Nephron progenitor cell (in vitro differentiated cells): Measurements from ENCODE around the gene ERC1.

Experiments used
- DNase-seq: peaks from one replicate; pipeline ENCODE4 v3.0.0; 2021
- H3K27ac Mint-ChIP-seq: 2 replicates; pipeline ENCODE4 v1.8.0; 2021; ENCODE audit warnings: mild to moderate bottlenecking, moderate library complexity, mixed read lengths
- H3K27me3 Mint-ChIP-seq: 2 replicates; pipeline ENCODE4 v1.8.0; 2021; ENCODE audit warnings: mild to moderate bottlenecking, low read depth, mixed read lengths; ENCODE audit not compliant: poor library complexity
- H3K36me3 Mint-ChIP-seq: 2 replicates; pipeline ENCODE4 v1.8.0; 2021; ENCODE audit warnings: low read depth, mixed read lengths
- H3K4me1 Mint-ChIP-seq: 2 replicates; pipeline ENCODE4 v1.8.0; 2021; ENCODE audit warnings: mixed read lengths
- H3K4me3 Mint-ChIP-seq: 2 replicates; pipeline ENCODE4 v1.8.0; 2021; ENCODE audit warnings: mild to moderate bottlenecking, moderate library complexity, mixed read lengths
- H3K9me3 Mint-ChIP-seq: 2 replicates; pipeline ENCODE4 v1.8.0; 2021; ENCODE audit warnings: mild to moderate bottlenecking, moderate library complexity, mixed read lengths
- TF ChIP-seq, protein P1 (sequence below): fragments of 200-600 bp; sonication (generic); IDR thresholded peaks from 2 replicates; pipeline ENCODE4 v1.5.0; 2021; ENCODE audit warnings: antibody characterized with exemption

Gene ERC1

DNA sequence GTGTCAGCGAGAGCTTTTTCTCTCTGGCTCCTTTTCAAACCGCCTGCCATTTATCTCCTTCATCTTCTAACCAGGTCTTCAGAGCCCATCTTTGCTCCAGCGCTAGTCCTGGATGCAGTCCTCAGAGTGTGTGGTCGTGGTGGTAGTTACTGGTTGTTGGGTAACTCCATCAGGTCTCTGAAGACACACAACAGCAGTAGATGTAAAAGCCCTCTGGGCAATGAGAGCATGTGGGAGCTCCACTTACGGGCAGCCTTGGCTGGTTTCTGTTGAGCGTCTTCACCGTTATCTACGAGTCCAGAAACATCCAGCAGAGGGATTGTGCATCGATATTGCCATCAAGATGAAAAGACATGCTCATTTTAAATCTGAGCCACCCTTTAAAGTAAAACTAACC, 542.2 kb downstream of the ERC1 start:
- H3K36me3 Mint-ChIP-seq = peaks cover 20% of the 10 kb centered on the region
- H3K9me3 Mint-ChIP-seq = no peaks in the 10 kb centered on the region
- TF ChIP-seq, protein P1, sequence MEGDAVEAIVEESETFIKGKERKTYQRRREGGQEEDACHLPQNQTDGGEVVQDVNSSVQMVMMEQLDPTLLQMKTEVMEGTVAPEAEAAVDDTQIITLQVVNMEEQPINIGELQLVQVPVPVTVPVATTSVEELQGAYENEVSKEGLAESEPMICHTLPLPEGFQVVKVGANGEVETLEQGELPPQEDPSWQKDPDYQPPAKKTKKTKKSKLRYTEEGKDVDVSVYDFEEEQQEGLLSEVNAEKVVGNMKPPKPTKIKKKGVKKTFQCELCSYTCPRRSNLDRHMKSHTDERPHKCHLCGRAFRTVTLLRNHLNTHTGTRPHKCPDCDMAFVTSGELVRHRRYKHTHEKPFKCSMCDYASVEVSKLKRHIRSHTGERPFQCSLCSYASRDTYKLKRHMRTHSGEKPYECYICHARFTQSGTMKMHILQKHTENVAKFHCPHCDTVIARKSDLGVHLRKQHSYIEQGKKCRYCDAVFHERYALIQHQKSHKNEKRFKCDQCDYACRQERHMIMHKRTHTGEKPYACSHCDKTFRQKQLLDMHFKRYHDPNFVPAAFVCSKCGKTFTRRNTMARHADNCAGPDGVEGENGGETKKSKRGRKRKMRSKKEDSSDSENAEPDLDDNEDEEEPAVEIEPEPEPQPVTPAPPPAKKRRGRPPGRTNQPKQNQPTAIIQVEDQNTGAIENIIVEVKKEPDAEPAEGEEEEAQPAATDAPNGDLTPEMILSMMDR = no peak
- DNase-seq = no peak
- H3K27ac Mint-ChIP-seq = no peak overlapping the region
- peak overlapping the region; percentile 70 for H3K4me3 Mint-ChIP-seq
- peaks cover 67% of the 10 kb centered on the region for H3K27me3 Mint-ChIP-seq
- peaks cover 53% of the 10 kb centered on the region for H3K4me1 Mint-ChIP-seq

DNA sequence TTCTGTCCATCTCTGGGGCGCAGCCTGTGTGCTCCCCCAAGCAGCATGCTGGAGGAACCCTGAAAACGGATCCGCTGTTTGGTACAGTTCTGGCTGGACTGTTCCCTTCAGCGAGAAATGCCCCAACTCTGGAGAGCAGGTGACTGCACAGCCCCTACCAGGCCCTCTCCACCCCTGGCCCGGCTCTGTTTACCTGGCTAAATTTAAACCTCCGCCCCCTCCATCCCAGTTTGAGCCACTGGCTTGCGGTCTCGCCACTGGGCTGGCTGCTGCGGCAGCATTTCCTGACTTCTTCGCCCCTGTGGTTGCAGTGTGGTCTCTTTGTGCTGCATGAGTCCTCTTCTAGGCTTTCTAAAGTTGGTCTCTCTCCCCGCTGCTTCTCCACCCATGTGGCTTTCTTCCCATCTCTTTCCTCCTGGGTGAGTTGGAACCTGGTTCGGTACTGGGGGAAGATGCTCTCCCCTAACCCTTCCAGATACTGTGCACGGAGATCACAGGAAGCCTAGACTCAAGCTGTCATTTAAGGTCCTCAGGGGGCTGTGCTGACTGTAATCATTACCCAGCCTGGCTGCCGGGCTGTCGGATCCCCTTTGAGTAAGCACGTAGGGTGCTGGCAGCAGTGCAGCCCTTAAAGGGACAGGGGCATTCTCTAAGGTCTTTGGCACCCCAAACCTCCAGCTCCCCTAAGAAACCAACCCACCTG, 542.7 kb downstream of the ERC1 start:
- peaks cover 54% of the 10 kb centered on the region for H3K4me1 Mint-ChIP-seq
- H3K36me3 Mint-ChIP-seq = peaks cover 20% of the 10 kb centered on the region
- DNase-seq = no peak
- no peak overlapping the region for H3K27ac Mint-ChIP-seq
- TF ChIP-seq, protein P1 = no peak
- no peaks in the 10 kb centered on the region for H3K9me3 Mint-ChIP-seq
- H3K27me3 Mint-ChIP-seq = peaks cover 67% of the 10 kb centered on the region
- H3K4me3 Mint-ChIP-seq = peak overlapping the region; percentile 70

DNA sequence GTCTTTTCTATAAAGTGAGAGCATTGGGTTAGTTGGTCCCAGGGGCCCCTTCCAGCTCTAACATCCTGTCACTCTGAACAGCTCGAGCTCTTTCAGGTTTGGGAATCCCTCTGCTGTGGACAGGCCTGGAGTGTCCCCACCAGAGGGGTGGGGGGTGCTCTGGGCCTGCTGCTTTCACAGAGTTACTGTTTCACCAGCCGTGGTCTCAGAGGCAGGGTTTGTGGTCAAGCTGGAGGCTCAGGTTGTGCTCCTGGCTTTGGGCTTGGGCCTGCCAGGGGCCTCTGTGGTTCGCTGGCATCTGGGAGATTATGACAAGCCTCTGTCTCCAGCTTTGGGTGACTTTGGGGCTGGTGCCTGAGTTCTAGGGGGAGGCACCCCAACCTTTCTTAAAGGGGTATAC, 543.7 kb downstream of the ERC1 start:
- TF ChIP-seq, protein P1 = no peak
- no peak overlapping the region for H3K27ac Mint-ChIP-seq
- peaks cover 55% of the 10 kb centered on the region for H3K4me1 Mint-ChIP-seq
- H3K9me3 Mint-ChIP-seq = no peaks in the 10 kb centered on the region
- DNase-seq = no peak
- peaks cover 20% of the 10 kb centered on the region for H3K36me3 Mint-ChIP-seq
- H3K27me3 Mint-ChIP-seq = peaks cover 64% of the 10 kb centered on the region
- no peak overlapping the region for H3K4me3 Mint-ChIP-seq

DNA sequence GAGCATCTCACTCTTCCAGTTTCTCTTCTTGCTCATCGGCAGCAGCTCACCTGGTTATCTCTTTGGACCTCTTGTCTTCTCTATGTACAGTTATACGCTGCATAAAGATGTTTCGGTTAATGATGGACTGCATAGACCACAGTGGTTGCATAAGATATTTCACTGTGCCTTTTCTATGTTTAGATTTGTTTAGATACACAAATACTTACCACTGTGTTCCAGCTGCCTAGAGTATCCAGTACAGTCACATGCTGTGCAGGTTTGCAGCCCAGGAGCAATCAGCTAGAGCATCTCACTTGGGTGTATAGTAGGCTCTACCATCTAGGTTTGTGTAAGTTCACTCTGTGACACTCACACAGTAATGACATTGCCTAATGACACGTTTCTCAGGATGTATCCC, 545.8 kb downstream of the ERC1 start:
- DNase-seq = no peak
- no peaks in the 10 kb centered on the region for H3K9me3 Mint-ChIP-seq
- H3K4me3 Mint-ChIP-seq = no peak overlapping the region
- peaks cover 68% of the 10 kb centered on the region for H3K4me1 Mint-ChIP-seq
- no peak overlapping the region for H3K27ac Mint-ChIP-seq
- H3K36me3 Mint-ChIP-seq = peaks cover 27% of the 10 kb centered on the region
- H3K27me3 Mint-ChIP-seq = peaks cover 57% of the 10 kb centered on the region
- TF ChIP-seq, protein P1 = no peak

DNA sequence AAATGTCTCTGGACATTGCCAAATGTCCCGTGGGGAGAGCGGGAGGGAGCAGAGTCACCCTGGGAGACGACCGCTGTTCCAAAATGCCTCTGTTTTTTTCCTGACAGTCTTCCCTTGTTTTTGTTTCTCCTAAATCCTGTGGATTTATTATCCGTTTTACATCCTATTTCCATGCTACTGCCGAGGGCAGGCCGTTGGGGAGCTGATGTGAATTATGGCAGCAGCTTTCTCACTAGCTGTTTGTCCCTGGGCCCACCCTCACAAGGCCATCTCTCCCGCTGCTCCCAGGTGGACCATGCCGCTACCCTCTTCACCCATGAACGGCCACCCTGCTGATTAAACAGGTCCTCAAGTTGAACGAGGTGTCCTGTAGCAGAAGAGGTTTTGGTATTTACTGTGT, 548.1 kb downstream of the ERC1 start:
- Mint-ChIP-seq H3K4me3 (peak overlapping the region; percentile 4), H3K4me1 (peaks cover 49% of the 10 kb centered on the region), H3K36me3 (peaks cover 36% of the 10 kb centered on the region), H3K27ac (peak overlapping the region; percentile 67), H3K9me3 (peaks cover 10% of the 10 kb centered on the region), H3K27me3 (peaks cover 46% of the 10 kb centered on the region)
- peak; percentile 41 for DNase-seq
- TF ChIP-seq, protein P1 = no peak

DNA sequence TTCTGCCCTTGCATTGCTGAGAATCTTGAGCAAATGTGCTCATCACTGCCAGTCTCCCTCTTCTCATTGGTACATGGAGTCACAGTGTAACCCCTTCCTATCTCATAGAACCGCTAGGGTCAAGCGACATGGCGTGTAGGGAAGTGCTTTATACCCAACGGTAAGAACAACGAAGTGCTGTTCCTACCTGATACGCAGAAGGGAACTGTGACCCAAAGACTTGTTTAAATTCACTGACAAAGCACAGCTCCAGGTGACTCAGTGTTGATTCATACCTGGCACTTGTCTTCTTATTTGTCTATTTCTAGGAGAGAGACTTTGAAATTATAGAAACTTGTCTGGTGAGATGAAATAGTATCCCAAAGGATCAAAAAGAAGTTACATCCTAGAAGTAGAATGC, 549.7 kb downstream of the ERC1 start:
- Mint-ChIP-seq H3K9me3 (peaks cover 13% of the 10 kb centered on the region), H3K27me3 (peaks cover 43% of the 10 kb centered on the region), H3K4me1 (peaks cover 34% of the 10 kb centered on the region), H3K36me3 (peaks cover 45% of the 10 kb centered on the region), H3K4me3 (no peak overlapping the region), H3K27ac (no peak overlapping the region)
- DNase-seq = no peak
- TF ChIP-seq, protein P1 = no peak
